Adipocyte (in vitro differentiated cells): ENCODE measurements around the gene NT5DC1.

Experiments used
- DNase-seq: peaks from one replicate; pipeline ENCODE4 v3.0.0-alpha.2; 2015; ENCODE audit warnings: low read depth
- H3K27me3 ChIP-seq: replicated peaks from 2 replicates; pipeline ENCODE4 v1.7.0; 2013; ENCODE audit warnings: mild to moderate bottlenecking, low read length, moderate library complexity; ENCODE audit not compliant: control insufficient read depth, insufficient read depth
- H3K36me3 ChIP-seq: 2 replicates; pipeline ENCODE4 v1.7.0; 2013; ENCODE audit warnings: low read length, mild to moderate bottlenecking, moderate library complexity; ENCODE audit not compliant: control insufficient read depth, insufficient read depth, severe bottlenecking
- H3K4me1 ChIP-seq: 2 replicates; pipeline ENCODE4 v1.7.0; 2013; ENCODE audit warnings: mild to moderate bottlenecking, low read length, moderate library complexity; ENCODE audit not compliant: control insufficient read depth, insufficient read depth
- H3K4me3 ChIP-seq: 2 replicates; pipeline ENCODE4 v1.7.0; 2013; ENCODE audit warnings: mild to moderate bottlenecking, low read length, moderate library complexity
- H3K9ac ChIP-seq: 2 replicates; pipeline ENCODE4 v1.7.0; 2013; ENCODE audit warnings: mild to moderate bottlenecking, low read length, moderate library complexity
- H3K9me3 ChIP-seq: 2 replicates; pipeline ENCODE4 v1.7.0; 2013; ENCODE audit warnings: mild to moderate bottlenecking, low read length, moderate library complexity; ENCODE audit not compliant: control insufficient read depth

The NT5DC1 gene

DNA sequence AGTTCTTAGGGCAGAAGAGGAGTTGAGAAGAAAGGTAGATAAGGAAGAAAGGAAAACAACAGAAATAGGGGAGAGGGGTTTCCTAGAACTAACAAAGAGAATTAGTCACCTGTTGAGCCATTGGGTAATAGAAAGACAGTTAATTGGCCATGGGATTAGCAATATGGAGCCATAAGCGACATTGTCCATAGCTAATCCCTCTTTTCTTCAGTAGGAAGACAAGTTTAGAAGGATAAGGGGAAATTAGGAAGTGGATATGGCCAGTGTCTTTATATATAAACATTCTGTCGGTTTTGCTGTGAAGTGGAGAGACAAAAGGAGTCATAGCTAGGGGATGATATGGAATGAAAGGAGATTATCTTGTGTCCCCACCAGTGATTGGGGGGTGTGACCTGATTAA is 69.2 kb downstream of the NT5DC1 start:
- H3K27me3 ChIP-seq, result no peaks in the 10 kb centered on the region
- H3K4me1 ChIP-seq, result peaks cover 3% of the 10 kb centered on the region
- no peaks in the 10 kb centered on the region for H3K9me3 ChIP-seq
- no peak for DNase-seq
- no peaks in the 10 kb centered on the region for H3K36me3 ChIP-seq
- H3K9ac ChIP-seq, result no peak overlapping the region
- H3K4me3 ChIP-seq, result no peak overlapping the region

DNA sequence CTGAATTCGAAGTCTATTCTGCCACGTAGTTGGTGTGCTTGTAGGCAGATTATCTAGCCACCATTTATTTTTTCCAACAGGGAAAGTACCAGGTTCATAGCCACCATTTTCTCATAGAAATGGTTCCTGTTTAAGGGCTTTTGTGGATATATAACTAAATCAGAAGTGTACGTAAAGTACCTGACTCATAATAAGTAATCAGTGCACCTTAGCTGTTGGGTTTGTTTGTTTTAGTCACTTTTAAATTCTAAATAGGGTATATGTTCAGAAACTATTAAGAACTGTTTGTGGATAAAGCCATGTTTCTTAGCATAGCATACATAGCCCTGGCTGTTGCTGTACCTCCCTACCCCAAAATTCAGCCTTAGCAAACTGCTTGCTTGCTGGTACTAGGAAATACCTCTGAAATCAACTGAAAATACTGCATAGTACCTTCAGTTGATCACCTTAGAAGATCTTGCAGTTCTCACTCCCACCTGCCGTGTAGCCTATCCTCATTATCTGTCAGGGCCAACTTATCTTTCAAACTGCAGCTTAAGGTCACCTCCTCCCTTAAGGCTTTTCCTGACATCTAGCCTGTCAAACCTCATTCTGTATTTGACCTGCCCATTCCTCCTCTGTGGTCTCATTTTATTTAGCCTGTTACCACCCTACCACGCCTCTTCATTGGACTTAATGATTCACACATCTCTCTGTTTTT is 69.9 kb downstream of the NT5DC1 start:
- DNase-seq, result no peak
- H3K9ac ChIP-seq, result no peak overlapping the region
- no peaks in the 10 kb centered on the region for H3K27me3 ChIP-seq
- H3K36me3 ChIP-seq, result no peaks in the 10 kb centered on the region
- peaks cover 5% of the 10 kb centered on the region for H3K9me3 ChIP-seq
- no peak overlapping the region for H3K4me3 ChIP-seq
- H3K4me1 ChIP-seq, result peaks cover 3% of the 10 kb centered on the region

GRCh38 chr6:116173928-116174327 is 73.3 kb downstream of the NT5DC1 start:
- peaks cover 11% of the 10 kb centered on the region for H3K9me3 ChIP-seq
- H3K9ac ChIP-seq, result no peak overlapping the region
- H3K4me3 ChIP-seq, result no peak overlapping the region
- no peaks in the 10 kb centered on the region for H3K27me3 ChIP-seq
- no peaks in the 10 kb centered on the region for H3K4me1 ChIP-seq
- no peak for DNase-seq
- no peaks in the 10 kb centered on the region for H3K36me3 ChIP-seq

DNA sequence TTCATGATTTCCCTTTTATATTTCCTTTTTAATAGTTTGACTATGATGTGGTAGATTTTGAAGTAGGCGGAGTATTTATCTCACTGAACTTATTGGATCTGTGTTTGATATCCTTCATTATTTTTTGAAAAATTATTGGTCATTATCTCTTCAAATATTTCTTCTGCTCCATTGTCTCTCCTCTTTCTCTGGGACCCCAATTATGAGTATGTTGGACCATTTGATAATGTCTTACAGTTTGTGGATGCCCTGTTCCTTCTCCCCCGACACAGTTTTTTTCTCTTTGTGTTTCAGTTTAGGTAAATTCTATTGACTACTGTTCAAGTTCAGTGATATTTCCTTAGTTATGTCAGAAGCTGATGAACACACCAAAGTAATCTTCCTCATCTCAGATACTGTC is 74.7 kb downstream of the NT5DC1 start:
- H3K27me3 ChIP-seq, result no peaks in the 10 kb centered on the region
- H3K9me3 ChIP-seq, result peaks cover 11% of the 10 kb centered on the region
- no peaks in the 10 kb centered on the region for H3K36me3 ChIP-seq
- DNase-seq, result no peak
- H3K9ac ChIP-seq, result no peak overlapping the region
- no peaks in the 10 kb centered on the region for H3K4me1 ChIP-seq
- no peak overlapping the region for H3K4me3 ChIP-seq

GRCh38 chr6:116176596-116176995 is 75.9 kb downstream of the NT5DC1 start:
- no peak overlapping the region for H3K9ac ChIP-seq
- H3K9me3 ChIP-seq, result peaks cover 11% of the 10 kb centered on the region
- no peaks in the 10 kb centered on the region for H3K27me3 ChIP-seq
- no peaks in the 10 kb centered on the region for H3K4me1 ChIP-seq
- H3K4me3 ChIP-seq, result no peak overlapping the region
- H3K36me3 ChIP-seq, result no peaks in the 10 kb centered on the region
- no peak for DNase-seq

DNA sequence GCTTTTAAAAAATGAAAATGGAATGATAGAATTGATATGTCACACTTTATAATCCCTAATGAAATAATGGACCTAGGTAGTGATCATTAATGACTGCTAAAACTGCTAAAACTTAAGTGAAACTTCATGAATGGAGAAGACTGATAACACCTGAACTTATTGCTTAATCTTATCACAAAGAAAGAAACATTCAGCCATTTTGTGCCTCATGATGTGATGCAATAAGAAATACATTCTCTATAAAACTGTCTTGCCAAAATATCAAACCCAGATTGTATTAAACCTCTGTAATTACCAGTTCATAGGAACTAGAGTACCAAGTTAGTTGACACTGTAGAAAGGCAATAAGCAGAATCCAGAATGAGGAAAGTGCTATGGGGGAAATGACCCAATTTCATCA is 79.7 kb downstream of the NT5DC1 start:
- no peaks in the 10 kb centered on the region for H3K27me3 ChIP-seq
- no peak for DNase-seq

GRCh38 chr6:116189472-116189871 is 88.8 kb downstream of the NT5DC1 start:
- no peaks in the 10 kb centered on the region for H3K9me3 ChIP-seq
- H3K4me1 ChIP-seq, result no peaks in the 10 kb centered on the region
- no peak overlapping the region for H3K9ac ChIP-seq
- no peak for DNase-seq
- no peaks in the 10 kb centered on the region for H3K36me3 ChIP-seq
- H3K27me3 ChIP-seq, result no peaks in the 10 kb centered on the region
- H3K4me3 ChIP-seq, result no peak overlapping the region

More for the DNA sequence above, 79.7 kb downstream of the NT5DC1 start:
- Histone ChIP-seq H3K4me1 (no peaks in the 10 kb centered on the region), H3K4me3 (no peak overlapping the region), H3K9me3 (peaks cover 7% of the 10 kb centered on the region), H3K9ac (no peak overlapping the region), H3K36me3 (no peaks in the 10 kb centered on the region)

DNA sequence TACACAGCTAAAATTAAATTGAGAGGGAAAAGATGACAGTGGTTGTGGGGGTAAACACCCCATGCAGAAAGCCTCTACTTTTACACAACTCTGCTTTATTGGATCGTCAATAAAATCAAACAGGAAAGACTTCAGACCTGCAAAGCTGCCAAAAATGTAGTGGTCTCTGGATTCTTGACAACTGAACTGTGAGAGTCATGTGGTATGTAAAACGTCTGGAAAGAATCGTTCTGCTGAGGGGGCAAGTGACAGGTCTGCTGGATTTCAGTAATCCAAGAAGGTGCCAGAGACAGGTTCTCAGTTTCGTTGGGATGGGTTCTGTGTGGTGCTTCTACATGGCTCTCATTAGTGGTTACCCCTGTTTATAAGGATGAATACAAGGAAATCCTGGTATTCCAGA is 89.9 kb downstream of the NT5DC1 start:
- Histone ChIP-seq H3K4me1 (no peaks in the 10 kb centered on the region), H3K4me3 (no peak overlapping the region), H3K27me3 (no peaks in the 10 kb centered on the region), H3K9ac (no peak overlapping the region), H3K36me3 (no peaks in the 10 kb centered on the region), H3K9me3 (no peaks in the 10 kb centered on the region)
- DNase-seq, result peak; percentile 58

GRCh38 chr6:116191881-116192280 is 91.2 kb downstream of the NT5DC1 start:
- Histone ChIP-seq H3K27me3 (no peaks in the 10 kb centered on the region), H3K9me3 (no peaks in the 10 kb centered on the region), H3K4me1 (no peaks in the 10 kb centered on the region), H3K36me3 (no peaks in the 10 kb centered on the region), H3K4me3 (no peak overlapping the region), H3K9ac (no peak overlapping the region)
- DNase-seq, result no peak

GRCh38 chr6:116192786-116193185 is 92.1 kb downstream of the NT5DC1 start:
- no peaks in the 10 kb centered on the region for H3K36me3 ChIP-seq
- no peaks in the 10 kb centered on the region for H3K27me3 ChIP-seq
- no peak overlapping the region for H3K4me3 ChIP-seq
- H3K4me1 ChIP-seq, result no peaks in the 10 kb centered on the region
- no peak overlapping the region for H3K9ac ChIP-seq
- DNase-seq, result no peak
- no peaks in the 10 kb centered on the region for H3K9me3 ChIP-seq

GRCh38 chr6:116196841-116197240 is 96.2 kb downstream of the NT5DC1 start:
- H3K4me1 ChIP-seq, result no peaks in the 10 kb centered on the region
- no peak for DNase-seq
- H3K9me3 ChIP-seq, result no peaks in the 10 kb centered on the region
- H3K9ac ChIP-seq, result no peak overlapping the region
- no peaks in the 10 kb centered on the region for H3K36me3 ChIP-seq
- no peak overlapping the region for H3K4me3 ChIP-seq
- no peaks in the 10 kb centered on the region for H3K27me3 ChIP-seq

- H3K9ac ChIP-seq, result no peak overlapping the region
- H3K4me1 ChIP-seq, result no peaks in the 10 kb centered on the region
- no peaks in the 10 kb centered on the region for H3K36me3 ChIP-seq
- DNase-seq, result peak; percentile 38
- H3K9me3 ChIP-seq, result no peaks in the 10 kb centered on the region
- no peaks in the 10 kb centered on the region for H3K27me3 ChIP-seq
- H3K4me3 ChIP-seq, result no peak overlapping the region
These were observed 100.1 kb downstream of the NT5DC1 start for GRCh38 chr6:116200619-116201249.
